DND-41 (cell line): ENCODE measurements around the gene IFITM5.

Experiments
- EZH2 ChIP-seq: IDR thresholded peaks from 3 replicates; pipeline ENCODE4 v1.6.1; 2012; ENCODE audit warnings: borderline replicate concordance, low read depth, mild to moderate bottlenecking, moderate library complexity, low read length, inconsistent platforms; ENCODE audit not compliant: severe bottlenecking
- TF ChIP-seq, protein P1 (sequence below): IDR thresholded peaks from 2 replicates; pipeline ENCODE4 v1.5.1; 2012; ENCODE audit warnings: borderline replicate concordance, low read length, moderate library complexity, mild to moderate bottlenecking; ENCODE audit not compliant: poor library complexity, severe bottlenecking; ENCODE audit errors: extremely low read depth

DNA sequence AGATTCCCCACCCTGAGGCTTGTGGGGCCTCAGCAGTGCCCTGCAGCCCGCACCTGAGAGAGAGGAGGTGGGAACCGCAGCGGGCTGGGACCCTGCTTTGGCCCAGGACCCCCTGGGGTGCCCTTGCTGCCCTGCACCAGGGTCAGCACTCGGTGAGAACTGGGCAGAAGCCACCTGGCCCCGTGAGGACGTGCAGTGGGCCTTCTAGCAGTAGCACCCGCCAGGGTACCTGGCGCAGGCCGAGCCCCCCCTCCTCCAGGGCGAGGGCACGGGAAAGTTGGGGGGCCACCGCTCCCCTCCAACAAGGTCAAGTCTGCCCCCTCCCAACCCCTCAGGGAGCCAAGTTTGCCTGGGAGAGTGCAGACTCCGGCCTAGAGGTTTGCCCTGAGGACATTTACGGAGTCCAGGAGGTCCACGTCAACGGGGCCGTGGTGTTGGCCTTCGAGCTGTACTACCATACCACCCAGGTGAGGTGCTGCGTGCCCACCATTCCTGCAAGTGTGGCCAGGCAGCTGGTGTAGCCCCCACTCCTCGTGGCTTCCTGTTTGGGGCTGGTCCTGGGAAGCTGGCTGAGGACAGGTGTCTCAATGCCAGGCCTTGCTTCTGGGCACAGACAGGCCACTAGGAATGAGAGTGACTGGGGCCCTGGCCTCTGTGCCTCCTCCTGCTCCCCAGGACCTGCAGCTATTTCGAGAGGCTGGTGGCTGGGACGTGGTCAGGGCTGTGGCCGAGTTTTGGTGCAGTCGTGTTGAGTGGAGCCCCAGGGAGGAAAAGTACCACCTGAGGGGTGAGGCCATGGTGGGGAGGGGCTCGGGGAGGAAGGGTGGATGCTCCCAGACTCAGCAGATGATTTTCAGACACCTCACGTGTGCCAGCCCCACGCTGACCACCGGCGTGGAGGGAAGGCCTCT, 6.9 kb downstream of the IFITM5 start:
- TF ChIP-seq, protein P1, sequence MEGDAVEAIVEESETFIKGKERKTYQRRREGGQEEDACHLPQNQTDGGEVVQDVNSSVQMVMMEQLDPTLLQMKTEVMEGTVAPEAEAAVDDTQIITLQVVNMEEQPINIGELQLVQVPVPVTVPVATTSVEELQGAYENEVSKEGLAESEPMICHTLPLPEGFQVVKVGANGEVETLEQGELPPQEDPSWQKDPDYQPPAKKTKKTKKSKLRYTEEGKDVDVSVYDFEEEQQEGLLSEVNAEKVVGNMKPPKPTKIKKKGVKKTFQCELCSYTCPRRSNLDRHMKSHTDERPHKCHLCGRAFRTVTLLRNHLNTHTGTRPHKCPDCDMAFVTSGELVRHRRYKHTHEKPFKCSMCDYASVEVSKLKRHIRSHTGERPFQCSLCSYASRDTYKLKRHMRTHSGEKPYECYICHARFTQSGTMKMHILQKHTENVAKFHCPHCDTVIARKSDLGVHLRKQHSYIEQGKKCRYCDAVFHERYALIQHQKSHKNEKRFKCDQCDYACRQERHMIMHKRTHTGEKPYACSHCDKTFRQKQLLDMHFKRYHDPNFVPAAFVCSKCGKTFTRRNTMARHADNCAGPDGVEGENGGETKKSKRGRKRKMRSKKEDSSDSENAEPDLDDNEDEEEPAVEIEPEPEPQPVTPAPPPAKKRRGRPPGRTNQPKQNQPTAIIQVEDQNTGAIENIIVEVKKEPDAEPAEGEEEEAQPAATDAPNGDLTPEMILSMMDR = no peak
- TF ChIP-seq EZH2 = no peak
